ENCODE data around the gene EIPR1. TPM values are rescaled to one million over a fixed set of nuclear protein-coding genes. Genes with fewer than 3 reads are reported as not detected.

The EIPR1 gene
- total and polyA plus RNA-seq, 2 of the 4 experiments (the other 2 are of a cell fraction): 46.5 to 67.4 TPM

DNA sequence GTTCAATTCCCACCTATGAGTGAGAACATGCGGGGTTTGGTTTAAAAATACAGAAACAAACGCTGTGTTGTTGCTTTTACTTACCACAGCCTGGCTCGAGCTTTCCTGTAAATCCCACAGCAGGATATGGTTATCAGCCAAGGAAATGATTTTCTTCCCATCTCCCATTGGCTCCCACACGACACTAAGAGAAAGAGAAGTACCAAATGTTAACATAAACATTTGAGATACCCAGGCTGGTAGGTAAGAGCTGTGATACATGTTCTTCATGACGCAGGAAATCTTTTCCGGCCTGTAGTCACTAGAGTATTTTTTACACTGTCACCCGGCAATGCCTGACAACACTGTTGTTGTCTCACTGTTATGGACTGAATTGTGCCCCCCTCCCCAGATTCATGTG is 163.6 kb downstream of the EIPR1 start:
- H3K27ac ChIP-seq (ENCODE audit: insufficient read depth, low read length): no peak overlapping the region
- no peak overlapping the region for H3K4me2 ChIP-seq (ENCODE audit: low read depth, low read length)
- no peak for ATAC-seq (ENCODE audit: low read depth)
- no peak overlapping the region for H3K4me3 ChIP-seq (ENCODE audit: insufficient read depth, low read depth, low read length)
- H4K8ac ChIP-seq (ENCODE audit: low read depth in 2 of 2, low read length in 2 of 2): no peak overlapping the region
- in situ Hi-C loops (cut with MboI; ENCODE audit: low sequenced_read_pairs) (no loop called here), intact Hi-C loops (cut with micrococcal nuclease) (no loop called here), dilution Hi-C loops (cut with HindIII; ENCODE audit: low sequenced_read_pairs, unreplicated experiment) (no loop called here)
- WGBS, 2 experiments (ENCODE audit: extremely low coverage in 2 of 2, insufficient read length in 1 of 2): no CpG with 5 or more reads among the region's 7 CpGs
- H3K79me1 ChIP-seq (ENCODE audit: low read depth in 1 of 2, low read length in 2 of 2): peaks cover 2 to 3% of the 10 kb centered on the region in 2 experiments; a peak in 1 of 4 replicates
- no peak overlapping the region for H4K91ac ChIP-seq (ENCODE audit: insufficient read depth, low read depth, low read length)
- no peak overlapping the region for H3K9ac ChIP-seq (ENCODE audit: low read depth, low read length)
- H2BK20ac ChIP-seq (ENCODE audit: low read depth, low read length): no peak overlapping the region
- no peak overlapping the region for H3K23ac ChIP-seq (ENCODE audit: low read depth, low read length)
- H2AK5ac ChIP-seq (ENCODE audit: low read depth, low read length): no peak overlapping the region
- no peak overlapping the region for H3K56ac ChIP-seq (ENCODE audit: extremely low read depth, insufficient read depth, low read length)
- no peak overlapping the region for H3K18ac ChIP-seq (ENCODE audit: low read depth, low read length)
- peaks cover 3% of the 10 kb centered on the region for H3K36me3 ChIP-seq (ENCODE audit: control insufficient read depth, insufficient read depth, low read length)
- ChIA-PET POLR2A (ENCODE audit: unreplicated experiment) (no interaction called here), CTCF (no interaction called here)
- H3K4ac ChIP-seq (ENCODE audit: low read depth, low read length): no peak overlapping the region
- no peaks in the 10 kb centered on the region for H3K4me1 ChIP-seq (ENCODE audit: control insufficient read depth, insufficient read depth, low read length)
- no peak overlapping the region for H2BK15ac ChIP-seq (ENCODE audit: low read depth, low read length)
- H3K9me3 ChIP-seq (ENCODE audit: control insufficient read depth, insufficient read depth, low read length): no peaks in the 10 kb centered on the region
- no peak overlapping the region for H2BK5ac ChIP-seq (ENCODE audit: low read depth, low read length, poor library complexity, severe bottlenecking)
- no peak overlapping the region for H3K14ac ChIP-seq (replicated peaks; ENCODE audit: low read depth, low read length)
- H2BK120ac ChIP-seq (ENCODE audit: low read depth, low read length): no peak overlapping the region
- H2AFZ ChIP-seq (replicated peaks; ENCODE audit: low read length, poor library complexity): no peak overlapping the region
- no peaks in the 10 kb centered on the region; the same call in 1 of the 2 replicates for H3K9me1 ChIP-seq (ENCODE audit: insufficient read depth, low read length)
- H4K20me1 ChIP-seq (ENCODE audit: insufficient read depth, low read length): no peaks in the 10 kb centered on the region
- no peak for DNase-seq
- no peak overlapping the region for H2AK9ac ChIP-seq (replicated peaks; ENCODE audit: low read depth, low read length, poor library complexity)
- H4K5ac ChIP-seq (ENCODE audit: low read depth, low read length): no peak overlapping the region
- no peak for TF ChIP-seq BHLHE40 (IDR thresholded peaks at IDR 0.05; ENCODE audit: low read depth, low read length)
- H3K27me3 ChIP-seq (ENCODE audit: control insufficient read depth, insufficient read depth, low read length): no peaks in the 10 kb centered on the region
- BruUV-seq (replicated peaks): no TSS peak

Data from IMR-90 (cell line).